ENCODE results near the gene ZNF134. TPM values are rescaled to one million over a fixed set of nuclear protein-coding genes. Genes with fewer than 3 reads are reported as not detected.

Gene ZNF134
- total and polyA plus RNA-seq, 12 donors, result 3.2 to 25.2 (median 18.9) TPM

- intact Hi-C loops (cut with DNase I), result no loop called here
- H3K4me1 ChIP-seq (replicated peaks in 1 of 2), result no peaks in the 10 kb centered on the region
- peaks cover 0 to 24% of the 10 kb centered on the region in 2 donors for H3K36me3 ChIP-seq (replicated peaks in 1 of 2)
- H3K27me3 ChIP-seq, result no peaks in the 10 kb centered on the region
- H3K9me3 ChIP-seq (replicated peaks in 1 of 3), result peaks cover 0 to 85% (median 10%) of the 10 kb centered on the region in 3 donors
- TF ChIP-seq POLR2A (IDR thresholded peaks at IDR 0.05), result no peak
- no peak for TF ChIP-seq CTCF (IDR thresholded peaks at IDR 0.05)
- no peak overlapping the region for H3K27ac ChIP-seq
- no peak for DNase-seq
- no peak overlapping the region for H3K4me3 ChIP-seq
These were observed 9.0 kb downstream of the ZNF134 start for GRCh38 chr19:57623091-57623490.

DNA sequence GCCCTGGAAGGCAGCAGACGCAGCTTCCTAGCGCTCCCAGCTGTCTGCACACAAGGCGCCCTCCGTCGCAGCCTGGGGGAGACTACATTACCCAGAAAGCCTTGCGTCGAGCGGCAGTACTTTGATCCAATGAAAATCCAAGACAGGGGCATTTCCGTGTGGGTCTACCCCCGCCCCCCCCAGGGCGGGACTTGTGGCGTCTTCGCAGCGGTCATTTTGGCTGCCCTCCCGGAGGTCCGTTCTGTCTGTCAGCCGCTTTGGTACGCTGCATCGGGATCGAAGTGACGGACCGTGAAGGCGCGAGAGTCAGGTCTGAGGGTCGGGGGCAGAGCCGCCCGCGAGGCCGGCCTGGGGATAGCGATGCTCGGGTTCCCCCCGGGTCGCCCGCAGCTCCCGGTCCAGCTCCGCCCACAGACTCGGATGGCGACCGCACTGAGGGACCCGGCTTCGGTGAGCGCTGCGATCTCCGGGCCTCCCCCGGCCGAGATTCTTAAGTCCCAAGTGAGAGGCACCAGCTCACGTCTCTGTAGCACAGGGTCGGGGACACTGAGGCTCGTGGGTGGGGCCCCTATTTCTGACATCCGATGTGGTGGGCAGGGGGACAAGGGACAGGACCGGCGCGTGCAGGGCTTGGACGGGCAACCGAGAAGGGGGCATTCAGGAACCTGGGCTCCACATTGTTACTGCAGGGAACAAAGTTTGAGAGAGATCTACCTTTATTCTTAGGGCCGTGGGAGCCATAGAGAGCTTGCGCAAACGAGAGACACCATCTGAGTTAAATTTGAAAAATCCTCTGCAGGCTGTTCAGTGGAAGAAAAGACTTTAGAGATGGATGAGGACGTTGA is 19.2 kb downstream of the ZNF134 start, which contains the start of gene ZNF211:
Gene ZNF211, plus strand, starts transcription at position 182 of the 845 bp plus-strand sequence. Its CDS starts 179 bp downstream, at position 361.
- Histone ChIP-seq H3K4me3 (peak within 1 kb of the TSS; percentile 57 to 77 (median 70)), H3K36me3 (replicated peaks in 1 of 2) (peaks cover 0 to 4% of the 10 kb centered on the region in 2 donors), H3K9me3 (replicated peaks in 1 of 3) (peaks cover 0 to 13% (median 3%) of the 10 kb centered on the region in 3 donors), H3K27ac (peak within 1 kb of the TSS in 4 of 5 donors; percentile 55 to 89 (median 66)), H3K27me3 (no peaks in the 10 kb centered on the region), H3K4me1 (replicated peaks in 1 of 2) (peaks cover 6 to 7% of the 10 kb centered on the region in 2 donors)
- 1 to 3% (median 1%) methylated on average over 33 to 59 of the region's 59 CpGs for WGBS, 4 donors
- peak; percentile 91 to 97 (median 95) for DNase-seq
- TF ChIP-seq CTCF (IDR thresholded peaks at IDR 0.05) (no peak), POLR2A (IDR thresholded peaks at IDR 0.05) (peak in 1 of 2 donors; percentile 40)
- intact Hi-C loops (cut with DNase I), result no loop called here

- TF ChIP-seq POLR2A (IDR thresholded peaks at IDR 0.05) (no peak), CTCF (IDR thresholded peaks at IDR 0.05) (no peak)
- Histone ChIP-seq H3K4me3 (peak overlapping the region in 3 of 4 donors; percentile 69 to 77 (median 72)), H3K4me1 (replicated peaks in 1 of 2) (peaks cover 6 to 7% of the 10 kb centered on the region in 2 donors), H3K36me3 (replicated peaks in 1 of 2) (peaks cover 0 to 4% of the 10 kb centered on the region in 2 donors), H3K27me3 (no peaks in the 10 kb centered on the region), H3K9me3 (replicated peaks in 1 of 3) (peaks cover 0 to 19% (median 3%) of the 10 kb centered on the region in 3 donors), H3K27ac (peak overlapping the region in 1 of 5 donors; percentile 89)
- intact Hi-C loops (cut with DNase I), result no loop called here
- WGBS, 4 donors, result 38 to 50% (median 45%) methylated on average over 5 to 6 of the region's 6 CpGs
- peak in 5 of 7 donors; percentile 10 to 49 (median 23) for DNase-seq
These were observed 19.7 kb downstream of the ZNF134 start for GRCh38 chr19:57633832-57634131.

DNA sequence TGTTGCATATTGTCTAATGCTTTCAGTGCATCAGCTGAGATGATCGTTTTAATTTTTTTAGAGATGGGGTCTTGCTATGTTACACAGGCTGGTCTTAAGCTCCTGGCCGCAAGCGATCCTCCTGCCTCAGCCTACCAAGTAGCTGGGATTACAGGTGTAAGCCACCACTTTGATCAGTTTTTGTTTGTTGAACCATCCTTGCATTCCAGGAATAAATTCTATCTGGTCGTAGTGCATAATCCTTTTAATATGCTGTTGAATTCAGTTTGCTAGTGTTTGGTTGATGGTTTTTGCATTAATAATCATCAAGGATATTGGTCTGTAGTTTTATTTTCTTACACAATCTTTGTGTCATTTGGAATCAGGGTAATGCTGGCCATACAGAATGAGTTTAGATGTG is 23.3 kb downstream of the ZNF134 start:
- TF ChIP-seq POLR2A (IDR thresholded peaks at IDR 0.05) (no peak), CTCF (IDR thresholded peaks at IDR 0.05) (no peak)
- peaks cover 0 to 32% of the 10 kb centered on the region in 2 donors for H3K36me3 ChIP-seq (replicated peaks in 1 of 2)
- WGBS, 4 donors, result 97 to 98% (median 98%) methylated on average over 4 of the region's 4 CpGs

More for the DNA sequence above, 23.3 kb downstream of the ZNF134 start:
- H3K9me3 ChIP-seq (replicated peaks in 1 of 3), result peaks cover 0 to 29% (median 3%) of the 10 kb centered on the region in 3 donors
- no peak overlapping the region for H3K27ac ChIP-seq
- no peak for DNase-seq
- no peaks in the 10 kb centered on the region for H3K27me3 ChIP-seq
- intact Hi-C loops (cut with DNase I), result no loop called here
- H3K4me3 ChIP-seq, result no peak overlapping the region
- H3K4me1 ChIP-seq (replicated peaks in 1 of 2), result peaks cover 6 to 7% of the 10 kb centered on the region in 2 donors
